G401.6 (cell line): Measurements from ENCODE around the gene TEN1.
"Not testable (repeated sequence)": the region's sequence is repeated elsewhere in the genome, so short reads cannot be mapped to it uniquely, and the experiment has no call there.

ENCODE experiments used
- FAIRE-seq: peaks from 2 replicates; lab custom pipeline; 2012; peaks lifted over from hg19 to GRCh38; lab: Jason Lieb, UNC

Gene TEN1

GRCh38 chr17:76027159-76027839 is 48.3 kb downstream of the TEN1 start, which contains the start of gene EVPL:
EVPL (minus strand) TSS chr17:76027306; CDS start chr17:76027198, 108 bp downstream.
- FAIRE-seq, result no peak

DNA sequence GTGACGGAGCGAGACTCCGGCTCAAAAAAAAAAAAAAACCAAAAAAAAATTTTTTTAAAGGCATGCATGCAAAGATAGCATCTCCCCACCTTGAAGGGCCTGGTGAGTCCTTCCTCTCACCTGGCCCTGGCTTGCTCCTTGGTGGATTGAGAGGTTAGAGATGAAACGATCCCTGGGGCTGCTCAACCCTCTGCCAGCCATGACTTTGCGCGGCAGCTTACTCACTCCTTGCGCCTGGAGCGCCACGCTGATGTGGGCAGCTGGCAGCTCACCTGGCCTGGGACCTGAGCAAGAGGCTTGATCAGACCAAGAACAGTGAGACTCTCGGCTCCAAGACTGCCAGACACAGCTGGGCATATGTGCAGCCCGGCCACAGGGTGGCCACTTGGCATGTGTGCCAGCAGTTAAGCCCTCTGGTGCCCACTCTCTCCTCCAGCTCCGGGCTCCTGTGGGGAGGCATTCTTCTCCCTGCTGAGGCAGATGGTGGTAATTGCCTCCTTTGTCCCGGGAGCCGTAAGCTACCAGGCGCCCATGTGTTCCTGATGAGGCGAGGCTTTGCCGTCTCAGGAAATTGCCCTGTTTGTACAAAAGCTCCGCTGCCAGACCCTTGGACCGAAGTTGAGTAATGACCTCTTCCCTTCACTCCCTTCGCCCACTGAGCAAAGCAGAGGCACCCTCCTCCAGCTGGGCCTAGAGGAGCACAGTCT is 53.2 kb downstream of the TEN1 start:
- FAIRE-seq, result no peak

DNA sequence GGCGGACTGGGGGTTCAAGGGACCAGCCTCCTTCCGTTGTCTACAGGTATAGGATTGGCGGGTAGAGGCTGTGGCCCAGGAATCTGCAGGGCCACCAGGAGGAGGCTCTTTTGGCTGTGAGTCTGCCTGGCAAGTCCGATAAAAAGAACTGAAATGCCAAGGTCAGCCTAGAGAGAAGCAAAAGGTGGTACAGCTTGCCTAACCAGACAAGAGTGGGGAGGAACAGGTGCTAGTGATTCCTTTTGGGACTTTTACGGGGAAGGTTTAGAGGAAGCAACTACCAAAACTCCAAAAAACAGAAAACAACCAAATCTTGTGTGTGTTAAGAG is 53.7 kb downstream of the TEN1 start:
- no peak for FAIRE-seq

DNA sequence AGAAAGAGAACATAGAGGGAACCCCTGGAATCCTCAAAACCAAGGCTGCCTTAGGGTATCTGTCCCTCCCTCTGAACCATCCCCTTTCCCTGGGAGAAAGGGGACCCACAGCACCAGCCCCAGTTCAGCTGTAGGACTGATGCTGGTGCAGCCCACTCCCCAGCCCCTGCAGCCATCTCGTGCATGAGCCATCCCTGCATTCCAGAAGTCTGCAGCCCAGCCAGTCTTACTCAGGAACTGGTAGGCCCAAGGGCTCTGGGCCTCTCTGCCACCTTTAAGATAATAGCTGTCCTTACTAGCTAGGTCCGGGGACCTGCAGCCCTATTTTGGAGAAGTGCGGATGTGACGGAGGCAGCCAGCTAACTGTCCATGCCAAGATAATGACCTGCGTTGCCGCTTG is 54.1 kb downstream of the TEN1 start:
- no peak for FAIRE-seq

- FAIRE-seq, result no peak
Observed at GRCh38 chr17:76034428-76035350, 55.6 kb downstream of the TEN1 start.

DNA sequence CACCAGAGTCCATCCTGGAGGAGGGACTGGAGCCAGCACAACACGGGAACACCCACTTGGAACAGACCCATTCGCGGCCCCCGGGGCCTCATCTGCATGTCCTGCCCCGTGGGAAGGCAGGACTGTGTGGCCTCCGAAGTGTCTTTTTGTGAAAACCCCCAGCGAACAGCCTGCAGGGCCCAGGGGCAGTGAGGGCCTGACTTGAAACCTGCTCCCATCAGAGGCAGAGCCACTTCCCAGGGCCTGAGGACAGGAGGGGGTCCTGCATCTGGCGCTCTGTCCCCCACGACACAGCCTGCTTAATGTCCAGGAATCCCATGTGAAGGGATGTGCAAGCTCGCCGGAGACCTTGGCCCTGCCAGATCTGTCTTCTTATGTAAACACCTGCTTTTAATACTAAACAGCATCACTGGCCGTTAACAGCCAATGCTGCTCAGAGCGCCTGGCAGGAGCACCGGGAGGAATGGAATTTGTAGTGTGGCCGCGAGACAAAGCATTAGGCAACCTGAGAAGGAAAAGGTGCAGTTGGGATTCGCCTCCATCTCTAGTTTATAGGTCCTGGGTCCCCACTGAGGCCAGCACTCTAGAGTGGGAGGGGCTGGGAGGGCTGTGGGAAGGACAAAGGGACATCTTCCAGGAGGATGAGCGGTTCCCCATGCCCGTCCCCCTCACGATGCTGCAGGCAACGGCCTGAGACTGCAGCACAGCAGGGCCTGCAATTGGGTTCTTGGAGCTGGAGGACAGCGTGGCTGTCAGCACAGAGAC is 57.6 kb downstream of the TEN1 start:
- FAIRE-seq, result no peak

GRCh38 chr17:76038050-76038449 is 59.0 kb downstream of the TEN1 start:
- FAIRE-seq, result no peak

- FAIRE-seq, result no peak
Observed at GRCh38 chr17:76039121-76039520, 60.1 kb downstream of the TEN1 start.

GRCh38 chr17:76040376-76040775 is 61.3 kb downstream of the TEN1 start:
- no peak for FAIRE-seq

DNA sequence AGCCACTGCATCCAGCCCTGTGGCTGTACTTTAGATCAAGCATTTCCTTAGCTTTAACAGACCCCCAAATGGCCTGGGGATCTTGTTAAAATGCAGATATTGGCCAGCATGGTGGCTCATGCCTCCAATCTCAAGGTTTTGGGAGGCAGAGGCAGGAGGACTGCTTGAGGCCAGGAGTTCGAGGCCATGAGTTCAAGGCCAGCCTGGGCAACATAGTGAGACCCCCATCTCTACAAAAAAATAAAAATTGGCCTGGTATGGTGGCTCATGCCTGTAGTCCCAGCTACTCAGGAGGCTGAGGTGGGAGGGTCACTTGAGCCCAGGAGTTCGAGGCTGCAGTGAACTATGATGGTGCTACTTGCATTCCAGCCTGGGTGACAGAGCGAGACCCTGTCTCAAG is 63.8 kb downstream of the TEN1 start:
- not testable (repeated sequence) for FAIRE-seq

DNA sequence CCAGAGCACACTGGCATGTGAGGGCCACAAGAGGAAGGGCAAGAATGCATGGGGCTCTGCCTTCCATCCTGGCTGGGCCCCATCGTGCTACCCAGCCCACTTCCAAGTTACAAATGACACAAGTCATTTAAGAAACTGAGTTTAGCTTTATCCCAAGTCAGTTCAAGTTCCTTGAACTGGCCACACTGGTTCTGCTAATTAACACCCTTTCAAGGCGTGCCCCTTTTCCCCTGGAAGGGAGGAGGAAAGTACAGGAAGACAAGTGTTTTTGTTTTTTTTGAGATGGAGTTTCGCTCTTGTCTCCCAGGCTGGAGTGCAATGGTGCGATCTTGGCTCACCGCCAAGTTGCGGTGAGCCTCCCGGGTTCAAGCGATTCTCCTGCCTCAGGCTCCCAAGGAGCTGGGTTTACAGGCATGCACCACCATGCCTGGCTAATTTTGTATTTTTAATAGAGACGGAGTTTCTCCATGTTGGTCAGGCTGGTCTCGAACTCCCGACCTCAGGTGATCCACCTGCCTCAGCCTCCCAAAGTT is 65.5 kb downstream of the TEN1 start:
- FAIRE-seq, result not testable (repeated sequence)

DNA sequence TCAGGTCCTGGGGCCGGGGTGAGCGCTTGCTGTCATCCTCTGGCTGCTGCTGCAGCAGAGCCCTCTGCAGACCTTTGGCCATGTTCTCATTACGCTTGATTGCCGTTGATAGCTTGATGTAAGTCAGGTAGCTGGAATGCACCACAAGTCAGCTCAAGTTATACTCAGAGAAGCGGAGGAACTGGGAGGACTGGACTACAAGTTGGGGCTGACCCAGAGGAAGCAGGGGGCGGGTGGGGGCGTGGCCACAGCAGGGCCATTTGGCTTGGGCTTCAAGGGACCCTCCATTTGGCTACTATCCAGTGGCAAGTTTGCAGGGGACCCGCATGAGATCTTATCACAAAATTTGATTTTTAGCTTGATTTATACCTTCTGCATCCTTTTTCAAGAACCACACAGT is 67.0 kb downstream of the TEN1 start:
- FAIRE-seq, result no peak

DNA sequence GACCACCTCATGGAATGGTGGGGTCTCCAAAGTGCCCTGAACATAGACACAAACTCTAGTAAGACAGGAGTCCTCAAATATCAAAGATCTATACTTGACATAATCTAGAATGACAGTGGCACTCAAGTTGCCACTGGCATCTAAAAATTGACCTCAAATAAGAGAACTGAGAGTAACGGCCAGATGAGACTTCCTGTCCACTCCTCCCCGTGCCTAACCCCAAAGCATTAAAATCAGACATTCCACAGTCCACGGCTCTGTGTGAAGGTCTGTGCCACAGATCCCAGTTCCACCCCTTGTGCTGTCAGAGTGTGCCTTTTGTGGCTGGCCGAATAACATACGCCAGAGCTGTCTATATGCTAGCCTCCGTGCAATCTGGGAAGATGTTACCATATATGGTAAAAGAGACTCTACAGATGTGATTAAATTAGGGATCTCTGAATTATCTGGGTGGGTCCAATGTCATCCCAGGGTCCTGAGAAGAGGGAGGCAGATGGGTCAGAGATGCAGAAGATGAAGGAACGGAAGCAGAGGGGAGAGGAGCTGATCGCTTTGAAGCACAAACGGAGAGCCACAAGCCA is 69.1 kb downstream of the TEN1 start:
- no peak for FAIRE-seq

DNA sequence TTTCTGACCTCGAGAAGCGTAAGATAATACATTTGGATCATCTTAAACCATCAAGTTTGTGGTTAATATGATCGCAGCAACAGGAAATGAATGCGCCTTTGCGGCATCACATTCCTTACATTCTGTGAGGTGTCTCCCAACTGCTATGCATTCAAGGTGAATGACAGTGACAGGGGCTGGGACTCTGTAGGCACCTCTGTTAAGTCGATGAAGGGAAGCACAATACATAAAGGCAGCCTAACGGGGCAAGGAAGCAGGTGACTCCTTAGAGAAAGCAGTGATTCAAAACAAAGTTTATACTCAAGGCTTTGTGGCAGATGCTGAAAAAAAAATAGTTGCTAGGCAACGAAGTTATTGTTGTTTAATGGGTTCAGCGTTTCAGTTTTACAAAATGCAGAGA is 69.7 kb downstream of the TEN1 start:
- no peak for FAIRE-seq

GRCh38 chr17:76049239-76049638 is 70.2 kb downstream of the TEN1 start:
- no peak for FAIRE-seq

DNA sequence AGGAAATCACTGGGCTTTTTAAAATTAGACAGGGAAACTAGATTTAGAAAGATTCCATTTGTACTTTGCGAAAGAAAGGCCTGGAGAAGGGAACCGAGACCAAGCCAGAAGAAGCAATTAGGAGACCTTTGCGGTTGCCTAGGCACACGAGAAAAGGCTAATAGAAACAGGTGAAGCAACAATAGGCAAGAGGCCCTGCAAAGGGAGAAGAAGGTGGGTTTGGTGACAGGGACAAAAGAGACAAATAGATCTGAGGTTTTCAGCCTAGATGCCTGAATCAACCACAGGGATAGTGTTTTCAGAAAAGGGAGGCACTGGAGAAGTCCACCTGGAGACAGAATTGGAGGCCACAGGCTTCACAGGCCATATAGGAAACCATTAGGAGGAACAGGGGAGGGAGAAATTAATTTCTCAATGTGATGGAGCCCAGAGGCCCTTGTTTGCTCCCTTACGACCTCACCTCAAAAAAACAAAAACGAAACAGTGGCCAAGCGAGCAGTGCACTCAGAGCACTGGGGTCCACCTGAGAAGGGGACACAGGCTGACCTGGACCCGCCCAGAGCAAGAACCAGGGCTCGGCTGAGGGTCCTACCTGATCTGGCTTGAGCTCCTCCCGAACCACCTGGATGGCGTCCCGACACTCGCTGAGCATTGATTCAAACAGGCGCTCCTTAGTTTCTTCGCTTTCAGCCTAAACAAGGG is 70.9 kb downstream of the TEN1 start:
- FAIRE-seq, result no peak
